HEK293 (cell line): ENCODE data around the gene PRKRA.

ENCODE experiments used
- GLI2 ChIP-seq: fragments of 450-650 bp; formaldehyde crosslinking; IDR thresholded peaks from 2 replicates; pipeline ENCODE4; 2017; ENCODE audit warnings: missing biosample characterization, missing genetic modification characterization, low read depth, borderline replicate concordance
- HOXC10 ChIP-seq: sonication (generic); formaldehyde crosslinking; IDR thresholded peaks from 2 replicates; pipeline ENCODE4 v1.8.1; 2023; ENCODE audit warnings: mild to moderate bottlenecking, missing genetic modification reagents
- KLF9 ChIP-seq: fragments of 450-650 bp; formaldehyde crosslinking; IDR thresholded peaks from 2 replicates; pipeline ENCODE4 v1.5.1; 2016; ENCODE audit warnings: missing biosample characterization, missing genetic modification characterization, low read depth
- SCRT2 ChIP-seq: fragments of 450-650 bp; formaldehyde crosslinking; IDR thresholded peaks from 2 replicates; pipeline ENCODE4 v1.5.1; 2016; ENCODE audit warnings: missing biosample characterization, missing genetic modification characterization
- ZFHX2 ChIP-seq: fragments of 450-650 bp; formaldehyde crosslinking; conservative IDR thresholded peaks from 2 replicates; pipeline ENCODE4 v1.5.1; 2016; ENCODE audit warnings: missing biosample characterization, missing genetic modification characterization
- ZNF211 ChIP-seq: fragments of 450-650 bp; formaldehyde crosslinking; IDR thresholded peaks from 2 replicates; pipeline ENCODE4 v1.5.1; 2016; ENCODE audit warnings: low read depth, missing biosample characterization, missing genetic modification characterization
- ZNF223 ChIP-seq: fragments of 450-650 bp; formaldehyde crosslinking; IDR thresholded peaks from 2 replicates; pipeline ENCODE4 v1.5.1; 2016; ENCODE audit warnings: missing biosample characterization, missing genetic modification characterization
- ZNF23 ChIP-seq: fragments of 450-650 bp; formaldehyde crosslinking; IDR thresholded peaks from 2 replicates; pipeline ENCODE4 v1.5.1; 2016; ENCODE audit warnings: missing biosample characterization, missing genetic modification characterization, borderline replicate concordance
- ZNF266 ChIP-seq: fragments of 450-650 bp; formaldehyde crosslinking; IDR thresholded peaks from 2 replicates; pipeline ENCODE4 v1.5.1; 2016; ENCODE audit warnings: missing biosample characterization, missing genetic modification characterization, low read depth
- ZNF350 ChIP-seq: fragments of 450-650 bp; formaldehyde crosslinking; IDR thresholded peaks from 2 replicates; pipeline ENCODE4 v1.5.0; 2017; ENCODE audit warnings: missing biosample characterization, mild to moderate bottlenecking, missing genetic modification characterization
- ZNF366 ChIP-seq: fragments of 450-650 bp; formaldehyde crosslinking; conservative IDR thresholded peaks from 2 replicates; pipeline ENCODE4 v1.5.1; 2016; ENCODE audit warnings: missing biosample characterization, missing genetic modification characterization
- ZNF426 ChIP-seq: fragments of 450-650 bp; formaldehyde crosslinking; IDR thresholded peaks from 2 replicates; pipeline ENCODE4 v1.5.1; 2017; ENCODE audit warnings: missing biosample characterization, missing genetic modification characterization, mild to moderate bottlenecking, inconsistent platforms, moderate library complexity
- ZNF433 ChIP-seq: fragments of 450-650 bp; formaldehyde crosslinking; IDR thresholded peaks from 2 replicates; pipeline ENCODE4 v1.5.1; 2016; ENCODE audit warnings: missing biosample characterization, missing genetic modification characterization, low read depth
- ZNF561 ChIP-seq: fragments of 450-650 bp; IDR thresholded peaks from 2 replicates; pipeline ENCODE4 v1.5.1; 2018; ENCODE audit warnings: missing biosample characterization, missing genetic modification characterization, borderline replicate concordance
- ZNF624 ChIP-seq: fragments of 450-650 bp; formaldehyde crosslinking; IDR thresholded peaks from 2 replicates; pipeline ENCODE4 v1.5.1; 2017; ENCODE audit warnings: missing biosample characterization, missing genetic modification characterization
- ZNF658 ChIP-seq: fragments of 450-650 bp; formaldehyde crosslinking; IDR thresholded peaks from 2 replicates; pipeline ENCODE4; 2016; ENCODE audit warnings: missing biosample characterization, missing genetic modification characterization
- ZNF76 ChIP-seq: fragments of 450-650 bp; formaldehyde crosslinking; IDR thresholded peaks from 2 replicates; pipeline ENCODE4; 2016; ENCODE audit warnings: low read depth, missing biosample characterization, missing genetic modification characterization, borderline replicate concordance
- ZNF777 ChIP-seq: fragments of 450-650 bp; formaldehyde crosslinking; IDR thresholded peaks from 2 replicates; pipeline ENCODE4 v1.5.1; 2017; ENCODE audit warnings: missing biosample characterization, missing genetic modification characterization, borderline replicate concordance
- ZNF792 ChIP-seq: fragments of 450-650 bp; formaldehyde crosslinking; IDR thresholded peaks from 2 replicates; pipeline ENCODE4 v1.5.1; 2016; ENCODE audit warnings: missing biosample characterization, missing genetic modification characterization
- TF ChIP-seq, protein P1 (sequence below): fragments of 450-650 bp; formaldehyde crosslinking; IDR thresholded peaks from 2 replicates; pipeline ENCODE4 v1.5.1; 2016; ENCODE audit warnings: missing biosample characterization, missing genetic modification characterization
- TF ChIP-seq, protein P2 (sequence below): fragments of 450-650 bp; formaldehyde crosslinking; IDR thresholded peaks from 2 replicates; pipeline ENCODE4 v1.5.0; 2017; ENCODE audit warnings: missing biosample characterization, missing genetic modification characterization, borderline replicate concordance
- TF ChIP-seq, protein P3 (sequence below): fragments of 450-650 bp; formaldehyde crosslinking; IDR thresholded peaks from 2 replicates; pipeline ENCODE4 v1.5.1; 2016; ENCODE audit warnings: missing biosample characterization, missing genetic modification characterization
- TF ChIP-seq, protein P4 (sequence below): fragments of 450-650 bp; formaldehyde crosslinking; IDR thresholded peaks from 2 replicates; pipeline ENCODE4 v1.5.1; 2017; ENCODE audit warnings: missing biosample characterization, mild to moderate bottlenecking, missing genetic modification characterization, moderate library complexity
- TF ChIP-seq, protein P5 (sequence below): fragments of 450-650 bp; formaldehyde crosslinking; IDR thresholded peaks from 2 replicates; pipeline ENCODE4 v1.5.1; 2016; ENCODE audit warnings: missing biosample characterization, missing genetic modification characterization
- TF ChIP-seq, protein P6 (sequence below): fragments of 450-650 bp; formaldehyde crosslinking; IDR thresholded peaks from 2 replicates; pipeline ENCODE4 v1.5.1; 2016; ENCODE audit warnings: missing biosample characterization, missing genetic modification characterization

Gene PRKRA

DNA sequence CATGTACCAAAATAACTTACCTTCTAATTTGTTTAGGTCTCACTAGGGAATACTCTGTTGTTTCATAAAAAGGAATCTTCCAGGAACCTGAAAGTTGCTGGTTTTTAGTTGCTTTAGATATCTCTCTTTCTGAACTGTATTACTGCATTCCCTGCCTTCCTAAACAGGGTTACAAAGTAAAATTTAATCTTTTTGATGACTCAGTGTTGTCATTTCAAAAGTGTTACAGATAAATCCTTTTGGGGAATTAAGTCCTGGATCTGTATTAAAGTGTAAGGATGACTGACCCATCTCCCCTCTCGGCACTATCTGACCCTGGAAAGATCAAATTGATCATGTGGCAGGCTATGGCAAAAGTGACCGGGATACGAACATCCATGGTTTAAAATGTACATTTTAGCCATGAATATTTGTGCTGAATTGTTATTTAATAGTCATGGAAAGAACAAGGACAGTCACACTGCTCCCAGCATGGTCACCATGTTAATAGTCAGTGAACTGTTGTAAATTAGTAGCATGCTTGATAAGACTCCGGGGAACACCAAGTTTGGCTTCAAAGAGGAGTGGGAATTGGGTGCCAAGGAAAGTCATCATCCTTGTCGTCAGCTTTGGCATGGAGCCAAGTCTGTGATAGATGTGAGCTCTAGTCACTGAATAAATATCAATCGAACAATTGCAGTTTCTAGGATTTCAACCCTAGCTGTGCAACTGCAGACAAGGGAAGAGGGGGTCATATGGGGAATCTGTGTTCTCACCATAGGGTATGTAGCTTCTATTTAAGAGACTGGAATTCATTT is 33.5 kb upstream of the PRKRA start (continued):
- TF ChIP-seq, protein P1, sequence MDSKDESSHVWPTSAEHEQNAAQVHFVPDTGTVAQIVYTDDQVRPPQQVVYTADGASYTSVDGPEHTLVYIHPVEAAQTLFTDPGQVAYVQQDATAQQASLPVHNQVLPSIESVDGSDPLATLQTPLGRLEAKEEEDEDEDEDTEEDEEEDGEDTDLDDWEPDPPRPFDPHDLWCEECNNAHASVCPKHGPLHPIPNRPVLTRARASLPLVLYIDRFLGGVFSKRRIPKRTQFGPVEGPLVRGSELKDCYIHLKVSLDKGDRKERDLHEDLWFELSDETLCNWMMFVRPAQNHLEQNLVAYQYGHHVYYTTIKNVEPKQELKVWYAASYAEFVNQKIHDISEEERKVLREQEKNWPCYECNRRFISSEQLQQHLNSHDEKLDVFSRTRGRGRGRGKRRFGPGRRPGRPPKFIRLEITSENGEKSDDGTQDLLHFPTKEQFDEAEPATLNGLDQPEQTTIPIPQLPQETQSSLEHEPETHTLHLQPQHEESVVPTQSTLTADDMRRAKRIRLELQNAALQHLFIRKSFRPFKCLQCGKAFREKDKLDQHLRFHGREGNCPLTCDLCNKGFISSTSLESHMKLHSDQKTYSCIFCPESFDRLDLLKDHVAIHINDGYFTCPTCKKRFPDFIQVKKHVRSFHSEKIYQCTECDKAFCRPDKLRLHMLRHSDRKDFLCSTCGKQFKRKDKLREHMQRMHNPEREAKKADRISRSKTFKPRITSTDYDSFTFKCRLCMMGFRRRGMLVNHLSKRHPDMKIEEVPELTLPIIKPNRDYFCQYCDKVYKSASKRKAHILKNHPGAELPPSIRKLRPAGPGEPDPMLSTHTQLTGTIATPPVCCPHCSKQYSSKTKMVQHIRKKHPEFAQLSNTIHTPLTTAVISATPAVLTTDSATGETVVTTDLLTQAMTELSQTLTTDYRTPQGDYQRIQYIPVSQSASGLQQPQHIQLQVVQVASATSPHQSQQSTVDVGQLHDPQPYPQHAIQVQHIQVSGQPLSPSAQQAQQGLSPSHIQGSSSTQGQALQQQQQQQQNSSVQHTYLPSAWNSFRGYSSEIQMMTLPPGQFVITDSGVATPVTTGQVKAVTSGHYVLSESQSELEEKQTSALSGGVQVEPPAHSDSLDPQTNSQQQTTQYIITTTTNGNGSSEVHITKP: peak; percentile 52; the same call in 1 of the 2 replicates
- TF ChIP-seq ZNF266: no peak
- TF ChIP-seq GLI2: peak; percentile 86
- no peak for TF ChIP-seq SCRT2 (tag by site-specific recombination)
- no peak for TF ChIP-seq ZNF433 (tag by site-specific recombination)
- TF ChIP-seq ZNF223: no peak
- no peak for TF ChIP-seq ZNF426 (tag by site-specific recombination)
- peak; percentile 90 for TF ChIP-seq ZNF350 (tag by site-specific recombination)
- no peak for TF ChIP-seq ZNF658 (tag by site-specific recombination)
- TF ChIP-seq, protein P2, sequence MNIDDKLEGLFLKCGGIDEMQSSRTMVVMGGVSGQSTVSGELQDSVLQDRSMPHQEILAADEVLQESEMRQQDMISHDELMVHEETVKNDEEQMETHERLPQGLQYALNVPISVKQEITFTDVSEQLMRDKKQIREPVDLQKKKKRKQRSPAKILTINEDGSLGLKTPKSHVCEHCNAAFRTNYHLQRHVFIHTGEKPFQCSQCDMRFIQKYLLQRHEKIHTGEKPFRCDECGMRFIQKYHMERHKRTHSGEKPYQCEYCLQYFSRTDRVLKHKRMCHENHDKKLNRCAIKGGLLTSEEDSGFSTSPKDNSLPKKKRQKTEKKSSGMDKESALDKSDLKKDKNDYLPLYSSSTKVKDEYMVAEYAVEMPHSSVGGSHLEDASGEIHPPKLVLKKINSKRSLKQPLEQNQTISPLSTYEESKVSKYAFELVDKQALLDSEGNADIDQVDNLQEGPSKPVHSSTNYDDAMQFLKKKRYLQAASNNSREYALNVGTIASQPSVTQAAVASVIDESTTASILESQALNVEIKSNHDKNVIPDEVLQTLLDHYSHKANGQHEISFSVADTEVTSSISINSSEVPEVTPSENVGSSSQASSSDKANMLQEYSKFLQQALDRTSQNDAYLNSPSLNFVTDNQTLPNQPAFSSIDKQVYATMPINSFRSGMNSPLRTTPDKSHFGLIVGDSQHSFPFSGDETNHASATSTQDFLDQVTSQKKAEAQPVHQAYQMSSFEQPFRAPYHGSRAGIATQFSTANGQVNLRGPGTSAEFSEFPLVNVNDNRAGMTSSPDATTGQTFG: no peak
- peak; percentile 97 for TF ChIP-seq ZNF561 (tag by site-specific recombination)
- TF ChIP-seq, protein P3, sequence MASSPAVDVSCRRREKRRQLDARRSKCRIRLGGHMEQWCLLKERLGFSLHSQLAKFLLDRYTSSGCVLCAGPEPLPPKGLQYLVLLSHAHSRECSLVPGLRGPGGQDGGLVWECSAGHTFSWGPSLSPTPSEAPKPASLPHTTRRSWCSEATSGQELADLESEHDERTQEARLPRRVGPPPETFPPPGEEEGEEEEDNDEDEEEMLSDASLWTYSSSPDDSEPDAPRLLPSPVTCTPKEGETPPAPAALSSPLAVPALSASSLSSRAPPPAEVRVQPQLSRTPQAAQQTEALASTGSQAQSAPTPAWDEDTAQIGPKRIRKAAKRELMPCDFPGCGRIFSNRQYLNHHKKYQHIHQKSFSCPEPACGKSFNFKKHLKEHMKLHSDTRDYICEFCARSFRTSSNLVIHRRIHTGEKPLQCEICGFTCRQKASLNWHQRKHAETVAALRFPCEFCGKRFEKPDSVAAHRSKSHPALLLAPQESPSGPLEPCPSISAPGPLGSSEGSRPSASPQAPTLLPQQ (tag by site-specific recombination): peak; percentile 49; the same call in 1 of the 2 replicates
- no peak for TF ChIP-seq ZNF23 (tag by site-specific recombination)
- no peak for TF ChIP-seq ZNF777 (tag by site-specific recombination)
- TF ChIP-seq KLF9 (tag by site-specific recombination): no peak
- 0 out of 2 replicates have a peak, but pooled peaks have one; percentile 56 for TF ChIP-seq ZNF624 (tag by site-specific recombination)
- TF ChIP-seq, protein P4, sequence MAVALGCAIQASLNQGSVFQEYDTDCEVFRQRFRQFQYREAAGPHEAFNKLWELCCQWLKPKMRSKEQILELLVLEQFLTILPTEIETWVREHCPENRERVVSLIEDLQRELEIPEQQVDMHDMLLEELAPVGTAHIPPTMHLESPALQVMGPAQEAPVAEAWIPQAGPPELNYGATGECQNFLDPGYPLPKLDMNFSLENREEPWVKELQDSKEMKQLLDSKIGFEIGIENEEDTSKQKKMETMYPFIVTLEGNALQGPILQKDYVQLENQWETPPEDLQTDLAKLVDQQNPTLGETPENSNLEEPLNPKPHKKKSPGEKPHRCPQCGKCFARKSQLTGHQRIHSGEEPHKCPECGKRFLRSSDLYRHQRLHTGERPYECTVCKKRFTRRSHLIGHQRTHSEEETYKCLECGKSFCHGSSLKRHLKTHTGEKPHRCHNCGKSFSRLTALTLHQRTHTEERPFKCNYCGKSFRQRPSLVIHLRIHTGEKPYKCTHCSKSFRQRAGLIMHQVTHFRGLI (tag by site-specific recombination): no peak
- TF ChIP-seq, protein P5, sequence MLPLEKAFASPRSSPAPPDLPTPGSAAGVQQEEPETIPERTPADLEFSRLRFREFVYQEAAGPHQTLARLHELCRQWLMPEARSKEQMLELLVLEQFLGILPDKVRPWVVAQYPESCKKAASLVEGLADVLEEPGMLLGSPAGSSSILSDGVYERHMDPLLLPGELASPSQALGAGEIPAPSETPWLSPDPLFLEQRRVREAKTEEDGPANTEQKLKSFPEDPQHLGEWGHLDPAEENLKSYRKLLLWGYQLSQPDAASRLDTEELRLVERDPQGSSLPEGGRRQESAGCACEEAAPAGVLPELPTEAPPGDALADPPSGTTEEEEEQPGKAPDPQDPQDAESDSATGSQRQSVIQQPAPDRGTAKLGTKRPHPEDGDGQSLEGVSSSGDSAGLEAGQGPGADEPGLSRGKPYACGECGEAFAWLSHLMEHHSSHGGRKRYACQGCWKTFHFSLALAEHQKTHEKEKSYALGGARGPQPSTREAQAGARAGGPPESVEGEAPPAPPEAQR (tag by site-specific recombination): no peak
- TF ChIP-seq ZNF366 (tag by site-specific recombination): peak; percentile 54
- TF ChIP-seq, protein P6, sequence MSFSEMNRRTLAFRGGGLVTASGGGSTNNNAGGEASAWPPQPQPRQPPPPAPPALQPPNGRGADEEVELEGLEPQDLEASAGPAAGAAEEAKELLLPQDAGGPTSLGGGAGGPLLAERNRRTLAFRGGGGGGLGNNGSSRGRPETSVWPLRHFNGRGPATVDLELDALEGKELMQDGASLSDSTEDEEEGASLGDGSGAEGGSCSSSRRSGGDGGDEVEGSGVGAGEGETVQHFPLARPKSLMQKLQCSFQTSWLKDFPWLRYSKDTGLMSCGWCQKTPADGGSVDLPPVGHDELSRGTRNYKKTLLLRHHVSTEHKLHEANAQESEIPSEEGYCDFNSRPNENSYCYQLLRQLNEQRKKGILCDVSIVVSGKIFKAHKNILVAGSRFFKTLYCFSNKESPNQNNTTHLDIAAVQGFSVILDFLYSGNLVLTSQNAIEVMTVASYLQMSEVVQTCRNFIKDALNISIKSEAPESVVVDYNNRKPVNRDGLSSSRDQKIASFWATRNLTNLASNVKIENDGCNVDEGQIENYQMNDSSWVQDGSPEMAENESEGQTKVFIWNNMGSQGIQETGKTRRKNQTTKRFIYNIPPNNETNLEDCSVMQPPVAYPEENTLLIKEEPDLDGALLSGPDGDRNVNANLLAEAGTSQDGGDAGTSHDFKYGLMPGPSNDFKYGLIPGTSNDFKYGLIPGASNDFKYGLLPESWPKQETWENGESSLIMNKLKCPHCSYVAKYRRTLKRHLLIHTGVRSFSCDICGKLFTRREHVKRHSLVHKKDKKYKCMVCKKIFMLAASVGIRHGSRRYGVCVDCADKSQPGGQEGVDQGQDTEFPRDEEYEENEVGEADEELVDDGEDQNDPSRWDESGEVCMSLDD (tag by site-specific recombination): no peak
- no peak for TF ChIP-seq ZFHX2 (tag by site-specific recombination)
- no peak for TF ChIP-seq HOXC10
- TF ChIP-seq ZNF211 (tag by site-specific recombination): no peak
- no peak; the same call in 1 of the 2 replicates for TF ChIP-seq ZNF76 (tag by site-specific recombination)
- TF ChIP-seq ZNF792 (tag by site-specific recombination): no peak
